OCI-LY3 (cell line): ENCODE measurements around the gene RND3.

ENCODE experiments used
- H2AFZ ChIP-seq: fragments of 200-600, 300-600 bp; shearing (Covaris generic); 2 replicates; pipeline ENCODE4 v1.6.0; 2014; ENCODE audit warnings: antibody characterized with exemption, low read depth, low read length
- H3K27ac ChIP-seq: fragments of 200-600, 300-600 bp; sonication (generic); 2 replicates; pipeline ENCODE4 v1.5.1; 2014; ENCODE audit warnings: mild to moderate bottlenecking, low read length, moderate library complexity, mixed read lengths
- H3K27me3 ChIP-seq: fragments of 200-600, 300-600 bp; sonication (generic); 2 replicates; pipeline ENCODE4 v1.6.1; 2014; ENCODE audit warnings: low read depth, low read length, mixed read lengths
- H3K36me3 ChIP-seq: fragments of 200-600, 300-600 bp; sonication (generic); replicated peaks from 2 replicates; pipeline ENCODE3; 2014; ENCODE audit warnings: low read depth, low read length, mixed read lengths
- H3K4me1 ChIP-seq: fragments of 300-600, 200-600 bp; sonication (generic); 2 replicates; pipeline ENCODE4 v1.6.1; 2014; ENCODE audit warnings: low read length, mixed read lengths
- H3K4me2 ChIP-seq: fragments of 200-600, 300-600 bp; sonication (generic); 2 replicates; pipeline ENCODE4 v1.6.1; 2014; ENCODE audit warnings: low read length, mixed read lengths
- H3K4me3 ChIP-seq: fragments of 300-600, 200-600 bp; sonication (generic); 2 replicates; pipeline ENCODE4 v1.5.1; 2014; ENCODE audit warnings: antibody characterized with exemption, mild to moderate bottlenecking, low read length, moderate library complexity
- H3K79me2 ChIP-seq: fragments of 300-600, 200-600 bp; shearing (Covaris generic); 2 replicates; pipeline ENCODE4 v1.6.1; 2014; ENCODE audit warnings: mild to moderate bottlenecking, low read length, mixed read lengths
- H3K9ac ChIP-seq: fragments of 300-600, 200-600 bp; shearing (Covaris generic); 2 replicates; pipeline ENCODE4 v1.6.0; 2014; ENCODE audit warnings: mild to moderate bottlenecking, low read length, moderate library complexity
- H3K9me3 ChIP-seq: fragments of 200-600, 300-600 bp; shearing (Covaris generic); 2 replicates; pipeline ENCODE4 v1.6.1; 2014; ENCODE audit warnings: low read length, mixed read lengths; ENCODE audit not compliant: insufficient read depth
- H4K20me1 ChIP-seq: fragments of 200-600, 300-600 bp; sonication (generic); 2 replicates; pipeline ENCODE4 v1.6.1; 2016; ENCODE audit warnings: low read length, mixed read lengths; ENCODE audit not compliant: insufficient read depth
- EZH2phosphoT487 ChIP-seq: fragments of 200-600 bp; shearing (Covaris generic); IDR thresholded peaks from 2 replicates; pipeline ENCODE4 v1.6.1; 2018; ENCODE audit warnings: antibody characterized with exemption, mixed run types, low read depth
- TF ChIP-seq, protein P1 (sequence below): fragments of 200-600, 300-600 bp; sonication (generic); IDR thresholded peaks from 2 replicates; pipeline ENCODE4 v1.5.1; 2014; ENCODE audit warnings: antibody characterized with exemption, low read length, low read depth

The RND3 gene

DNA sequence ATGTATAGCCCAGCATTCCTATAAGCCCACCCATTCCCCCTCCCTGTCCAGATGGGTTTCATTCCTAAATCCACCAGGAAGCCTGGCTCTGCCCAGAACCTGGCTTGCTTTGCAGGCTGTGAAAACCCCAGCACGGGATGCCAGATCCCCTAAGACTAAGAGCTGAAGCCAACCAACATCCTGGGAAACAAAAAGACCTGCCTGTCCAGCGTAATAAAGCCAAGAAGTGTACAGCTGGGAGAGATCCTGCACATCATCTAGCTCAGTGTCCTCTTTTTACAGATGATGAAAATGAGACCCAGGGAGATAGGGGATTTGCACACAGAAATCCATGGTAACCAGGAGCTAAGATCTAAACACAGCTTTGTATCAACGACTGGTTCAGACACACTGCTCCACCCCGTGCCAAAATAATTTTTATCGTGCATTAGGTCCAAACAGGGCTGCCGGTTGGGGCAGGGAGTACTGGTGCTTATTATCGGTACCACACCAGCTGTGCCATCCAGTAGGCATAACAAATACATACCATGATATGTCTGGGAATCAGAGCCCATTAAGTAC lies 2.9 kb downstream of the RND3 start:
- Histone ChIP-seq H3K27me3 (no peaks in the 10 kb centered on the region; the same call in 1 of the 2 replicates), H3K9me3 (no peaks in the 10 kb centered on the region), H4K20me1 (no peaks in the 10 kb centered on the region), H3K4me3 (no peak overlapping the region), H3K36me3 (no peaks in the 10 kb centered on the region), H3K9ac (no peak overlapping the region), H3K27ac (no peak overlapping the region), H3K4me1 (peaks cover 23% of the 10 kb centered on the region), H3K79me2 (no peaks in the 10 kb centered on the region), H3K4me2 (no peak overlapping the region), H2AFZ (no peak overlapping the region)
- no peak for TF ChIP-seq EZH2phosphoT487
- TF ChIP-seq, protein P1, sequence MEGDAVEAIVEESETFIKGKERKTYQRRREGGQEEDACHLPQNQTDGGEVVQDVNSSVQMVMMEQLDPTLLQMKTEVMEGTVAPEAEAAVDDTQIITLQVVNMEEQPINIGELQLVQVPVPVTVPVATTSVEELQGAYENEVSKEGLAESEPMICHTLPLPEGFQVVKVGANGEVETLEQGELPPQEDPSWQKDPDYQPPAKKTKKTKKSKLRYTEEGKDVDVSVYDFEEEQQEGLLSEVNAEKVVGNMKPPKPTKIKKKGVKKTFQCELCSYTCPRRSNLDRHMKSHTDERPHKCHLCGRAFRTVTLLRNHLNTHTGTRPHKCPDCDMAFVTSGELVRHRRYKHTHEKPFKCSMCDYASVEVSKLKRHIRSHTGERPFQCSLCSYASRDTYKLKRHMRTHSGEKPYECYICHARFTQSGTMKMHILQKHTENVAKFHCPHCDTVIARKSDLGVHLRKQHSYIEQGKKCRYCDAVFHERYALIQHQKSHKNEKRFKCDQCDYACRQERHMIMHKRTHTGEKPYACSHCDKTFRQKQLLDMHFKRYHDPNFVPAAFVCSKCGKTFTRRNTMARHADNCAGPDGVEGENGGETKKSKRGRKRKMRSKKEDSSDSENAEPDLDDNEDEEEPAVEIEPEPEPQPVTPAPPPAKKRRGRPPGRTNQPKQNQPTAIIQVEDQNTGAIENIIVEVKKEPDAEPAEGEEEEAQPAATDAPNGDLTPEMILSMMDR: no peak

- no peak overlapping the region for H3K4me3 ChIP-seq
- H3K36me3 ChIP-seq: no peaks in the 10 kb centered on the region
- H2AFZ ChIP-seq: no peak overlapping the region
- no peaks in the 10 kb centered on the region; the same call in 1 of the 2 replicates for H3K27me3 ChIP-seq
- no peaks in the 10 kb centered on the region for H4K20me1 ChIP-seq
- H3K4me2 ChIP-seq: no peak overlapping the region
- no peak for TF ChIP-seq EZH2phosphoT487
- TF ChIP-seq, protein P1: no peak
- H3K4me1 ChIP-seq: peaks cover 23% of the 10 kb centered on the region
- H3K9me3 ChIP-seq: no peaks in the 10 kb centered on the region
- H3K9ac ChIP-seq: no peak overlapping the region
- H3K79me2 ChIP-seq: no peaks in the 10 kb centered on the region
- no peak overlapping the region for H3K27ac ChIP-seq
These were observed 3.5 kb downstream of the RND3 start for GRCh38 chr2:150484006-150484405.

GRCh38 chr2:150483532-150483931 lies 3.9 kb downstream of the RND3 start:
- Histone ChIP-seq H3K9me3 (no peaks in the 10 kb centered on the region), H3K4me3 (no peak overlapping the region), H4K20me1 (no peaks in the 10 kb centered on the region), H3K4me1 (peaks cover 26% of the 10 kb centered on the region), H3K4me2 (no peak overlapping the region), H2AFZ (no peak overlapping the region), H3K27ac (no peak overlapping the region), H3K36me3 (no peaks in the 10 kb centered on the region), H3K79me2 (no peaks in the 10 kb centered on the region), H3K9ac (no peak overlapping the region), H3K27me3 (no peaks in the 10 kb centered on the region; the same call in 1 of the 2 replicates)
- no peak for TF ChIP-seq EZH2phosphoT487
- TF ChIP-seq, protein P1: no peak

- Histone ChIP-seq H3K79me2 (no peaks in the 10 kb centered on the region), H3K27ac (no peak overlapping the region), H3K9ac (no peak overlapping the region), H3K4me1 (peaks cover 26% of the 10 kb centered on the region), H3K27me3 (no peaks in the 10 kb centered on the region; the same call in 1 of the 2 replicates), H3K36me3 (no peaks in the 10 kb centered on the region), H3K4me3 (no peak overlapping the region), H3K4me2 (no peak overlapping the region), H2AFZ (no peak overlapping the region), H3K9me3 (no peaks in the 10 kb centered on the region), H4K20me1 (no peaks in the 10 kb centered on the region)
- no peak for TF ChIP-seq EZH2phosphoT487
- TF ChIP-seq, protein P1: no peak
These were observed 4.6 kb downstream of the RND3 start for GRCh38 chr2:150482667-150483400.
